Loucy (cell line): Measurements from ENCODE around the gene CHAMP1.

ENCODE experiments used
- EZH2phosphoT487 ChIP-seq: fragments of 200-600 bp; IDR thresholded peaks from 2 replicates; pipeline ENCODE4 v1.6.1; 2018; ENCODE audit warnings: antibody characterized with exemption, mild to moderate bottlenecking, moderate library complexity, borderline replicate concordance
- TF ChIP-seq, protein P1 (sequence below): fragments of 200-600 bp; sonication (generic); conservative IDR thresholded peaks from 2 replicates; pipeline ENCODE4 v1.5.1; 2014; ENCODE audit warnings: mild to moderate bottlenecking, antibody characterized with exemption, low read length

DNA sequence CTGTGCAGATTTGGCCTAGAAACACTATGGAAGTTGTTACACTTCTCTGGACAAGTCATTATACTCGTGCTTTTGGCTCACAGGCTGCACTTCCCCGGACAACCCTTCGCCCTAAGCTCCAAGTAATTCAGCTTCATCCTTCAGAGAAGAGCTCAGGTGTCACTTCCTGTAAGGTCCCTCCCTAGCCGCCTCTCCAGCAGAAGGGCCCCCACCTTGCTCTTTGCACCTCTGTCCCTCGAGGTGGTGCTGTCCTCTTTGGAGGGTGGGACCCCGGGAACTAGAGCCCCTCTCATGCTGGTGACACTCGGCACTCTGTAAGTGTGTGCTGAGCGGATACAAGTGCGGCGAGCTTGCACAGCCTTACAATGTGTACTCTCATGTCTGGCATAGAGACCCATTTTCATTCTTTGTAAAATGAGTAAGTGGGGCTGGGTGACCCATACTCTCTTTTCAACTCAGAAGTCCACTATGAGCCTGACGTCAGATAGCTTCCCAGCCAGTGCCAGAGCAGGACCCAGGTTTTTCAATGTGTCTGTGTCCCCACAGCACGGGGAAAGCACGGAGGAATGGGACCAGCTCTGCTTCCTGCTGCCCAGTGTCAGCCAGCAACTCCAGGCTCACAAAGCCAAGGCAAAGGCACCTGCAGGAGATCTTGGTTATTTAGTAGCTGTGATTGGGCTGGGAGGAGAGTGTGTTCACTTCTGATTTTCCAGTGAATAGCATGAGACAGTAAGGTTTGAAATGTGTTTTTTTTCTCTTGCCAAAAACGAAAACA lies 26.9 kb downstream of the CHAMP1 start:
- TF ChIP-seq, protein P1, sequence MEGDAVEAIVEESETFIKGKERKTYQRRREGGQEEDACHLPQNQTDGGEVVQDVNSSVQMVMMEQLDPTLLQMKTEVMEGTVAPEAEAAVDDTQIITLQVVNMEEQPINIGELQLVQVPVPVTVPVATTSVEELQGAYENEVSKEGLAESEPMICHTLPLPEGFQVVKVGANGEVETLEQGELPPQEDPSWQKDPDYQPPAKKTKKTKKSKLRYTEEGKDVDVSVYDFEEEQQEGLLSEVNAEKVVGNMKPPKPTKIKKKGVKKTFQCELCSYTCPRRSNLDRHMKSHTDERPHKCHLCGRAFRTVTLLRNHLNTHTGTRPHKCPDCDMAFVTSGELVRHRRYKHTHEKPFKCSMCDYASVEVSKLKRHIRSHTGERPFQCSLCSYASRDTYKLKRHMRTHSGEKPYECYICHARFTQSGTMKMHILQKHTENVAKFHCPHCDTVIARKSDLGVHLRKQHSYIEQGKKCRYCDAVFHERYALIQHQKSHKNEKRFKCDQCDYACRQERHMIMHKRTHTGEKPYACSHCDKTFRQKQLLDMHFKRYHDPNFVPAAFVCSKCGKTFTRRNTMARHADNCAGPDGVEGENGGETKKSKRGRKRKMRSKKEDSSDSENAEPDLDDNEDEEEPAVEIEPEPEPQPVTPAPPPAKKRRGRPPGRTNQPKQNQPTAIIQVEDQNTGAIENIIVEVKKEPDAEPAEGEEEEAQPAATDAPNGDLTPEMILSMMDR: no peak; the same call in 1 of the 2 replicates
- no peak for TF ChIP-seq EZH2phosphoT487
